NCI-H446 (cell line): ENCODE data around the gene KLHL6.
"Not testable (repeated sequence)": the region's sequence is repeated elsewhere in the genome, so short reads cannot be mapped to it uniquely, and the experiment has no call there.

ENCODE experiments used
- DNase-seq, 2 experiments: peaks; one replicate each; lab custom pipeline; 2025; lab: John Stamatoyannopoulos, UW

Gene KLHL6

DNA sequence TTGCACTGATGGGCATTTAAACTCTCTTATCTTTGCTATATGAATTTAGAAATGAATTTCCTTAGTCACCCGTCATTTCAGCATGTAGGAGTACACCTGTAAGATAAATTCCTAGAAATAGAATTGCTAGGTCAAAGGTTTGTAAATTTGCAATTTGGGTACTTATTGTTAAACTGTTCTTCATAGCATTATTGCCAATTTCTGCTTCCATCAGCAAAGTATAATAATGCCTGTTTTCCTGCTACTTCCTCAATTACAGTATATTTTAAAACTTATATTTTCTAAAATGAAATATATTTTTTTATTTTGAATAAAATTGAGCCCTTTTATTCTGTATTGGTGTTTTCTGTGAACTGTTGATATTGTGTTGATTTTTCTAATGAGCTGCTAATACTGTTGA is 110.8 kb downstream of the KLHL6 start:
- no peak for DNase-seq

DNA sequence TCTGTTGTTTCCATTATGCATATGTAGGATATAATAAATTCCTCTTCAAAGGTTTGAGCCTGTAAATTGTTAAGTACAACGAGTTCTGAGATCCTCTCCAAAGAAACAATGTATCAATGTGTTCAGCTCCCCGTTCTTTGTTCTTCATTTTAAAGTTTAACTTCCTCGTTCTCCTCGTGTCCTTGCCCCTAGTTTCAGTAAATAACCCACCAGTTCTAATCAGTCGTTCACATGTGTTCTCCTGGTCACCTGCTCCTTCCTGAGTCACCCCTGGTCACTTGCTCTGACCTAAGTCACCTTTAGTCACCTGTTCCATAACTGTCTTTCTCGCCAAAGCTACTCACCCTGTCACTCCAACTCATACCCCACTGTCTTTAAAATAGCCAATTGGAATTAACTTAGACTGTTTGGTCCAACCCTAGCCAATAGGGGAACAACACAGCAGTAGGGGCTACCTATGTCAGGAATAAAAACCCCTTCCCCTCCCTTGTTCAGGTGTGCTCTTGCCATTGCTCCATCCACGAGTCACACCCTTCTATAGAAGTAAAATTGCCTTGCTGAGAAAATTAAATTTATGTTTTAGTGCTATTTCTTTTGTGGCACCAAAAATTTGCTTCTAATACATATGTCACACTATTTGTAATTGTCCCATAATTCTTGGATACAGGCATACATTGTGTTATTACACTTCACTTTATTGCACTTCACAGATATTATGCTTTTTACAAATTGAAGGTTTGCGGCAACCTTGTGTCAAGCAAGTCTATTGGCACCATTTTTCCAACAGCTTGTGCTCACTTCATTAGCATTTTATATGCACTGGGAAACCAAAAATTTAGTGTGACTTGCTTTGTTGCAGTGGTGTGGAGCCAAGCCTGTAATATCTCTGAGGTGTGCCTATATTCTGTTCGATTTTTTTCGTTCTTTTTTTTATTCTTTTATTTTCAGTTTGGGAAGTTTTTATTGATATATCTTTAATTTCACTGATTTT is 111.8 kb downstream of the KLHL6 start:
- DNase-seq: no peak

DNA sequence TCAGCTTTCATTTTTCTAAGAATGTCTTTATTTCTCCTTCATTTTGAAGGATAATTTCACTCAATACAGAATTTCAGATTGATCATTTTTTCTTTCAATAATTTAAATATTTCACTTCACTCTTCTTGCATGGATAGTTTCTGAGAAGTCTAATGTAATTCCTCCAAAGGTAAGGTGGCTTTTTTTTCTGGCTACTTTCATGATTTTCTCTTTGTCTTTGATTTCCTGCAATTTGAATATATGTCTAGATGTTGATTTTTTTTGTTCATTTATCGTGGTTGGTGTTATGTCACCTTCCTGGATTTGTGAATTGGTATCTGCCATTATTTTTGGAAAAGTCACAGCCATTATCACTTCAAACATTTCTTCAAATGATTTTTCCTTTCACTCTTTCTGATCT is 112.5 kb downstream of the KLHL6 start:
- no peak for DNase-seq

DNA sequence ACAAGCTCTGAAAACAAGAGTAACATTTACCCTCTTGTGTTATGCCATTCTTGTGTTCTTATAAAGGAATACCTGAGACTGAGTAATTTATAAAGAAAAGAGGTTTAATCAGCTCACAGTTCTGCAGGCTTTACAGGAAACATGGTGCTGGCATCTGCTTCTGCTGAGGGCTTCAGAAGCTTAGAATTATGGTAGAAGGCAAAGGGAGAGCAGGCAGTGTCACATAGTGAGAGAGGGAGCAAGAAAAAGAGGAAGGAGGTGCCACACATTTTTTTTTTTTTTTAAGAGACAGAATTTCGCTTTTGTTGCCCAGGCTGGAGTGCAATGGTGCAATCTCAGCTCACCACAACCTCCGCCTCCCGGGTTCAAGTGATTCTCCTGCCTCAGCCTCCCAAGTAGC is 115.0 kb downstream of the KLHL6 start:
- not testable (repeated sequence) for DNase-seq

DNA sequence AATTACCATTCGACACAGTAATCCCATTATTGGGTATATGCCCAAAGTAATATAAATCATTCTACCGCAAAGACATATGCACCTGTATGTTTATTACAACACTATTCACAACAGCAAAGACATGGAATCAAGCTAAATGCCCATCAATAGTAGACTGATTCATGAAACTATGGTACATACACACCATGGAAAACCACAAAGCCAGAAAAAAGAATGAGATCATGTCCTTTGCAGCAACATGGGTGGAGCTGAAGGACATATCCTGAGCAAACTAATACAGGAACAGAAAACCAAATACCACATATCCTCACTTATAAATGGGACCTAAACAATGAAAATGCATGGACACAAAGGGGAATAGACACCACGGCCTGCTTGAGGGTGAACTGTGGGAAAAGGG is 116.0 kb downstream of the KLHL6 start:
- no peak for DNase-seq

DNA sequence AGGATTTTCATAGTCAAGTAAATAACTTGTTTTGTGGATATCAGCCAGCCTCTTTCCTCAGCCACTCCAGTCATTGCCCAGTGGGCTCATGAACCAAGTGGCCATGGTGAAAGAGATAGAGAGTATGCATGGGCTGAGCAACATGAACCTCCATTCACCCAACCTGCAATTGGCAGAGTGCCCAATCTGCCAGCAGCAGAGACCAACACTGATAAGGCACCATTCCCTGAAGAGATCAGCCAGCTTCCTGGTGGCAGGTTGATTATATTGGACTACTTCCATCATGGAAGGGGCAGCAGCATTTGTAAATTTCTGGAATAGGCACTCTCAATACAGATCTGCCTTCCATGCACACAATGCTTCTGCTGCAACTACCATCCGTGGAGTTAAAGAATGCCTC is 116.8 kb downstream of the KLHL6 start:
- DNase-seq: no peak

DNA sequence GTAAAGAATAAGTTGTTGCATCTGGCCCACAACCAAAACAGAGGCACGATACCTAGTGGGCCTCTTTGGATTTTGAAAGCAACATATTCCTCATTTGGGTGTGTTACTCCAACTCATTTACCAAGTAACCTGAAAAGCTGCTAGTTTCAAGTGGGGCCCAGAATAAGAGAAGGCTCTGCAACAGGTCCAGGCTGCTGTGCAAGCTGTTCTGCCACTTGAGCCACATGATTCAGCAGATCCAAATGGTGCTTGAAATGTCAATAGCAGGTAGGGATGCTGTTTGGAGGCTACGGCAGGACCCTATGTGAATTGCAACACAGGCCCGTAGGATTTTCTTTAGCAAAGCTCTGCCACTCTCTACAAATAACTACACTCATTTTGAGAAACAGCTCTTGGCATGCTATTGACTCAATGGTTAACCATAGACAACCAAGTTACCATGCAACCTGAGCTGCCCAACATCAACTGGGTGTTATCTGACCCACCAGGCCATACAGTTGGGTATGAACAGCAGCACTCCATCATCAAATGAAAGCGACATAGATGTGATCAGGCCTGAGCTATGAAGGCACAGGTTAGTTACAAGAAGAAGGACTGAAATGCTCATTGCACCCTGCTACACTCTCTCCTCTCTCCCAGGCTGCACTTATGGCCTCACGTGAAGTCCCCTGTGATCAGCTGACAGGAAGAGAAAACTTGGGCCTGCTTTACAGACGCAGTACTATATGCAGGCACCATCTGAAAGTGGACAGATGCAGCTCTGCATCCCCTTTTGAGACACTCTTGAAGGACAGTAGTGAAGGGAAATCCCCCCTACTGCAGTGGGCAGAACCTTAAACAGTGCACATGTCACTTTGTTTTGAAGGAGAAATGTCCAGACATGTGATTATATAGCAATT is 117.6 kb downstream of the KLHL6 start:
- DNase-seq: no peak
